Activated CD8-positive, alpha-beta memory T cell treated with anti-CD3 and anti-CD28 coated beads, Interleukin-2, amount 50 U/mL, for 24 hours (primary cell): ENCODE measurements around the gene ANKS4B.
"Not testable (repeated sequence)": the region's sequence is repeated elsewhere in the genome, so short reads cannot be mapped to it uniquely, and the experiment has no call there.

Source experiments
- DNase-seq: peaks from one replicate; pipeline ENCODE4 v3.0.0-alpha.2; 2020; ENCODE audit errors: extremely low read depth

Gene ANKS4B

DNA sequence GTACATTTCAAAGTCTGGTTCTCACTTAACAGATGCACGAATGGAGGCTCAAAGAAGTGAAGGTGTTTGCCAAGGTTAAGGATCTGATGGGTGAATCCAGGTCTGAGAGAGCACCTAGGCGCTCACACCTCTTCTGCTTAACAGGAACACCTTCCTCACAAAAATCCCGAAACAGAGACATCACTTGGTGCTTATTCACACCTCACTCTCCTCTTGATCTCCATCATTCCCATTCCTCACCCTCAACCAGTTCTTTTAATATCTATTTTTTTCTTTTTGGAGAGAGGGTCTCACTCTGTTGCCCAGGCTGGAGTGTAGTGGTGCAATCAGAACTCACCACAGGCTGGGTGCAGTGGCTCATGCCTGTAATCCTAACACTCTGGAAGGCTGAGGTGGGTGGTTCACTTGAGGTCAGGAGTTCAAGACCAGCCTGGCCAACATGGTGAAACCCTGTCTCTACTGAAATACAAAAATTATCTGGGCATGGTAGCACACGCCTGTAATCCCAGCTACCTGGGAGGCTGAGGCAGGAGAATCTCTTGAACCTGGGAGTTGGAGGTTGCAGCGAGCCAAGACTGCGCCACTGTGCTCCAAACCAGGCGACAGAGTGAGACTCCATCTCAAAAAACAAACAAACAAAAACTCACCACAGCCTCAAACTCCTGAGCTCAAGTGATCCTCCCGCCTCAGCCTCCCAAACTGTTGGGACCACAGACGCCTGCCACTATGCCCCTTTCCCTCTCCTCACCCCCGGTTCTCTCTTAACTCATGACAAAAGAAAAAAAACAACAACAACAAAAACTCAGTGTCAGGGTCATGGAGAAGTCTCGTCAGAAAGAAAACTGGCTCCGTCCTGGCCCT is 29.5 kb downstream of the ANKS4B start:
- DNase-seq: no peak

DNA sequence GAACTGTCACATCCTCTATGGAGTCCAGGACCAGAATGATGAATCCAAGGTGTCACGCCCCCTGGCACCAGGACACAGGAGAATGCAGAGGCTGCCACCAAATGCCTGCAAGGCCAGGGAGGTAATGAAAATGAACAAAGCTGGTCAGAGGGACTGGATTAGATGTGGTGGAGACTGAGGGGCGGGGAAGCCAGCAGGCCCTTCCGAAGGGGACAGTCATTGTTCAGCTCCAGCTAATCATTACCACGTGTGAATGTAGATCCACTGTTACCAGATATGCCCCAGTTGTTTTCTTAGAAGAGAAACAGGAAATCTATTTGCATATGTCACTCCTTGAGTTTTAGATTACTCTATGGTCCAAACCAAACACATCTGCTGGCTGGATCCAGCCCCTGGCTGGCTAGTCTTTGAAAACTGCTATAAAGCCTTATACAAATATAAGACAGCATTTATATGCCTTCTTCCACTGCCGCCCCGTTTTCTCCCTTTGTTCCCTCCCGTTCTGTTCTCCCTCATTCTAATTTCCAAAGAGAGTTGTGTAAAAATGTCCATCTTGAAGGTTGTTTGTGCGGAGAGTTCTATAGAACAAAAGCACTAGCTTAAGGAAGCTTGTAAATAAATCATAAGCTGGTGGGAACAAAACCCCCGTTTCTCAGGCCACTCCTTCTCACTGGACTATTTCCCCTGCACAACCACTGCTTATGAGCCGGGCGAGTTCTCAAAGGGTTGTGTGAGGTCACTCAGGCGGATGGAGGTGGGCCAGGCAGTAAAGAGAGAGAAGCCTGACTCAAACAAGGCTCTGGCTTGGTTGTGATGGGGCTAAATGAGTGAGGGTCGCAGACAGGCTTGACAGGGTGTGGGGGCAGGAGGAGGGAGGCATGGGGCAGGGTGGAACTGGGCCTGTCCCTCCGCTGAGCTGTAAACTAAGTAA is 30.4 kb downstream of the ANKS4B start:
- no peak for DNase-seq

DNA sequence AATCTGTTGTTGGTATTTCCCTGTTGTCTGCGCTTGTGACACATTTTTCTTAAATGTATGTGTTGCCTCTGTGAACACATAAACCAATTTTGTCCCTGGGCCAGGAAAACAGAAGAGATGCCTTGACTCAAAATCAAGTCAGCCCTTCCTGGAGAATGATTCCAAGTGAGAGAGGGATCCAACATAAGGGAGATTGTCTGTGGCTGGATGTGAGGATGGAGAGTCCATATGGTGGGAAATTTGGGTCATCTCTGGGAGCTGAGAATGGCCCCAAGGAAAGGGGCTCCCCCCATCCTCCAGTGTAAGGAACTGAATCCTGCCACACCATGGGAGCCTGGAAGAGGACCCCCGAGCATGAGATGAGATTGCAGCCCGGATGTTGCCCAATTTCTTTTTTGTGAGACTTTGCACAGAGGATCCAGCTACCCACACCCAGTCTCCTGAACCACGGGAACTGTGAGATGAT is 31.1 kb downstream of the ANKS4B start:
- no peak for DNase-seq

DNA sequence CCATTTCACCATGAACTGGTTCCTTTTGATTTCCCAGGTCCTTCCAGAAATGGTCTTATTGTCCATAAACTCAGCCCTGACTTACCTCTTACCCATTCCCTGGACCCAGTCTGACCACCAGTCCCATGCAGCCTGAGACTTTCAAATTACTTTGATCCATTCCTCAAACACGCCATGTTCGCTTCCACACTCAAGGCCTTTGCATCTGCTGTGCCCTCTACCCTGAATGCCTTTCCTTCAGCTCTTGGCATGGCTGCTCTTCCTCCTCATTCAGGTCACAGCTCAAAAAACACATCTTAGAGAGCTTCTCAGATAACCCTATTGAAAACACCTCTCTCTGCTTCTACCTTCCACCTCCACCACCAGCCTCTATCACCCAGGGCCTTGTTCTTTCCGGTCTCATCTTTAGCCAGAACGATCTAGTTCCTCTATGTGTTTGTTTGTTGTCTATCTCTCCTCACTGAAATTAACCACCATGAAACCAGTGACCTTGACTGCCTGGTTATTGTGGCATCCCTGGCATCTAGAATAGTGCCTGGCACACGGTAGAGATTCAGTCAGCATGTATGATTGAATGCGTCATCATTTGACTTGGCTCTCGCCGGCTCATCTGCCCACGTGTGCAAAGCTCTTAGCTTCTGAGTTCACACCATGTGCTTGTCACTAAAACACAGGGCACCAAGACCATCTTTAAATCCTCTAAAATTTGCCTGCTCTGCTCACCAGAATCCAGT is 31.8 kb downstream of the ANKS4B start:
- DNase-seq: no peak

DNA sequence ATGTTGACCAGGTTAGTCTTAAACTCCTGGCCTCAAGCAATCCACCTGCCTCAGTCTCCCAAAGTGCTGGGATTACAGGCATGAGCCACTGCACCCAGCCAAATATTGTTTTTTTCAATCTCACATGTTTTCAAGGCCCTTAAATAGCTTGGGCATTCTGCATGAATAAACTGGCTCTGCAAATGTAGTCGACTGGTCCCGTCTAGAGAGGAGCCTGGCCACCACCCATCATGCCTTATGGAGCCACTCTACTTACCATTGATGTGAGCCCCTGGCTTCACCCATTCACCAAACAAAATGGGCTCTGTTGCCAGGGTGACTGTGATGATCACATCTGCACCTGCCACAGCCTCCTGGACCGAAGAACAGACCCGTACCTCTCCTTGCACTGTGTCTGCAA is 33.8 kb downstream of the ANKS4B start:
- DNase-seq: no peak

DNA sequence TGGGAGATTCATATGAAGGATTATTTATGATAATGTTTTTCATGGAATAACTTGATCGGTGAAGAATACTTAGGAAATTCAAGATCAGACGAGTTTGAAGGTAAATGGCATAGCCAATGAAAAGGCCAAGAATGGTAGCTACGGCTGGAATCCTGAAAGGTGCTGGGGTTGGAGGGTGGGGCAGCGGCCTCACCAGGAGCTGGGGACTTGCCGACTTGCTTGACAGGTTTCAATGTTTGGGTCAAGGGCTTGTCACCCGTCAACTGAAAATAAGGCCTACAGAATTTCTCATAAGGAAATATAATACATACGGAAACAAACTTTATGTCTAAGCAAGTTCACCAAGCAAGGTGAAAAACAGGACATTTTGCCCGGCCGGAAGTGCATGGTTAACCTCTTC is 34.7 kb downstream of the ANKS4B start:
- no peak for DNase-seq

DNA sequence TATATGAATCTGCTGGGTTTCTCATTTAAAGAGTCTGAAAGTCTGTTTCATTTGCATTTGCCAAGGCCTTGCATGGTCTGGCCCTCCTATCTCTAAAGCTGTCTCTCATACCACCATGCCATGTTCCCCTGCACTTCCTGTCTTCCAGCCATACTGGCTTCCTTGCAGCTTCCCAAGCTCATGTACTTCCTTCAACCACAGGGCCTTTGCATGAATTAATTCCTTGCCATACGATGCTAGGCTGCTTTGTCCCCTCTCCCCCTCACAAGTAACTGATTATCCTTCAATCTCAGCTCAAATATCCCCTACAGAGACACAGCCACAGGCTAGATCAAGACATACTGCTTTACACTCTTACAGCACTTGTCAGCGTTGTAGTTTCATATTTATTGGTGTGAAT is 38.8 kb downstream of the ANKS4B start:
- no peak for DNase-seq

DNA sequence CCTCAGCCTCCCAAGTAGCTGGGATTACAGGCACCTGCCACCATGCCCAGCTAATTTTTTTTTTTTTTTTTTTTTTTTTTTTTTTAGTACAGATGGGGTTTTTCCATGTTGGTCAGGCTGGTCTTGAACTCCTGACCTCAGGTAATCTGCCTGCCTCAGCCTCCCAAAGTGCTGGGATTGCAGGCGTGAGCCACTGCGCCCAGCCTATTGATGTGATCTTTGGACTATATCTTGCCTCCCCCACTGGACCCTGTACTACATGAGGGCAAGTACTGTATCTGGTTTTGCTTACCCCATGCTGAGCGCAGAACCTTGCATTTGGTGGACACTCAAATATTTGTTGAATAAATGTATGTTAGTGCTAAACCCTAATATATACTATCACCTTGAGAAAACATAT is 39.3 kb downstream of the ANKS4B start:
- not testable (repeated sequence) for DNase-seq

DNA sequence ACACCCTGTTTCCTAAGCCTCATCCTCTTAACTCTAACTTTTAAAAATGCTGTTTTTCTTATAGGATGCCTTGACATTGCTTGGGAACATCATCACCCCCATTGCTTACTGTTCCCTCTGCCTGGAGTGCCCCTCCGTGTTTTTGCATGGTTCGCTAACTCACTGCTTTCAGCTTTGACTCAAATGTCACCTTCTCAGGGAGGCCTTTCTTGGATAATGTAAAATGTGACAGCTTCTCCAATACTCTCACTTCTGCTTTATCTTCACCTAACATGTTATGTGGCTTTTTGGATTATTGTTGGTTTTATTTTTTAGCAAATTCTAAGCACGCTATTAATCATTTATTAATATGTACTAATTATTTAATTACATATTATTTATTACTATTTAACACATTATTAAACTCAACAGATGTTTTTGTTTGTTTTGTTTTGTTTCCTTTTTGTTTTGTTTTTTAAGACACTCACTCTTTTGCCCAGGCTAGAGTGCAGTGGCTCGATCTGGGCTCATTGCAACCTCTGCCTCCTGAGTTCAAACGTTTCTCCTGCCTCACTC is 40.8 kb downstream of the ANKS4B start:
- no peak for DNase-seq

DNA sequence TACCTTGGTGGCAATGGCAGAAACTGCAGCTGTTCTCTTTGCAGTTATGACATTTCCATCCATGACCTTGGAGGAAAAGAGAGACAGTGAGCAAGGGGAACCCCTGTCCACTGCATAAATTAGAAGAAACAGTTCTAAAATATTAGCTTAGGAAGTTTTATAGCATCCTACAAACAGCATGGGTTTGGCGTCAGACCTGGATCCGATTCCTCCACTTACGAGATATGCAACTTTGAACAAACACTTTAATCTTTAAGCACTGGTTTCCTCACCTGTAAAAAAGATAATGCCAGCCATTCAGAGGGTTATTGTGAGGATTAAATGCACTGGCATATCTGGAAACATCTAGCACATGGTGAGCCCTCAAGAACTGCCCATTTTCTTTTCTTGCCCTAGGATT is 42.0 kb downstream of the ANKS4B start:
- DNase-seq: no peak

DNA sequence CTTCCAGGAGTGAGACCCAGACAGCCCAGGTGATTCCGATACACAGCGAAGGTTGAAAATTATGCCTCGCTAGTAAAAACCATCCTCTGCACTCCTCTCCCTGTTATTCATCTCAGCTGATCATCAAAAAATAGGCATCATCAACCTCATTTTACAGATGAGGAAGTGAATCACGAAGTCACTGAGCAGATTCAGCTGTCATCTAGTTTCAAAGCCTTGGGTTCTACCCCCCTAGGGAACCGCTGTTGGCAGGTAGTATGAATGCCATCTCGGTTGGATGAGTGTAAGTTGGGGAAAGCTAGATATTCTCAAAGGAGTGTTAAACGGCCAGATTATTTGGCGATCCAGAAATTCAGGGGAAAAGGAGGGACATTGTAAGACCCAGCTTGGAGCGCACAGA is 42.6 kb downstream of the ANKS4B start:
- no peak for DNase-seq

DNA sequence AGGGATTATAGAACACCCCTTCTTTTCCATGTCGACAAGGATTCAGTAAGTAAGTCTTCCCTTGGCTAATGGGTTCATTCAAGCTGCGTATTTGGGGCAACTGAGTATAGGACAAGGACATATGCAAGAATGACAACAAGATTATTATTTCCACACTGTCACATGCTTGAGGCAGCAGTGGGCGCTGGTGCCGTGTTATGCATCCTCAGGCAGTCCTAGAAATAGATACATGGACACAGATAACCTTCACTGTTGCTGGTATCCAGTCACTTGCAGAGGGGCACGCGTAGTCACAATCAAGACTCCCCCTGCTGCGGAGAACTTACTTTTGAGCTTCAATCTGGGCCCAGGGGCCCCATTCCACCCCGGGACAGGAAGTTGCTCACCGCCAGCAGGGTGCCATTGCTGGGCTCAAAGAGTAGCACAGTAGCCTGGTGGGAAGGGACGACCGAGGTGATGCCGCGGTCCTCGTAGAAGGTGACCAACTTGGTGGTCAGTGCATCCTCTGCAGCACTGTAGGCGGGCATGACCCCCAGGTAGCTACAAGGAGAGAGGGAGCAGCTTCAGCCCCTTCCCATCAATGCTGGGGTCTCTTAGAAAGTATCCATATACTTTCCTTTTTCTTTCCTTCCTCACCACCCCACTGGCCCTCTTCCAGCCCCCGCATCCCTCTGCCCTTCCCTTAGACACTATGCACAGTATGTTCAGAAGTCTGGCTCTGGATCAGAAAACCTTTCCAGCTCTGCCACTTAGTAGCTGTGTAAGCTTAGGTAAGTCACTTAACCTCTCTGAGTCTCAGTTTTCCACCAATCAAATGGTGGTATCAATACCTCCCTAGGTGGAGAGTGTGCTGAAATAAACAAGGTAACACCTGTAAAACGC is 43.8 kb downstream of the ANKS4B start:
- DNase-seq: no peak

DNA sequence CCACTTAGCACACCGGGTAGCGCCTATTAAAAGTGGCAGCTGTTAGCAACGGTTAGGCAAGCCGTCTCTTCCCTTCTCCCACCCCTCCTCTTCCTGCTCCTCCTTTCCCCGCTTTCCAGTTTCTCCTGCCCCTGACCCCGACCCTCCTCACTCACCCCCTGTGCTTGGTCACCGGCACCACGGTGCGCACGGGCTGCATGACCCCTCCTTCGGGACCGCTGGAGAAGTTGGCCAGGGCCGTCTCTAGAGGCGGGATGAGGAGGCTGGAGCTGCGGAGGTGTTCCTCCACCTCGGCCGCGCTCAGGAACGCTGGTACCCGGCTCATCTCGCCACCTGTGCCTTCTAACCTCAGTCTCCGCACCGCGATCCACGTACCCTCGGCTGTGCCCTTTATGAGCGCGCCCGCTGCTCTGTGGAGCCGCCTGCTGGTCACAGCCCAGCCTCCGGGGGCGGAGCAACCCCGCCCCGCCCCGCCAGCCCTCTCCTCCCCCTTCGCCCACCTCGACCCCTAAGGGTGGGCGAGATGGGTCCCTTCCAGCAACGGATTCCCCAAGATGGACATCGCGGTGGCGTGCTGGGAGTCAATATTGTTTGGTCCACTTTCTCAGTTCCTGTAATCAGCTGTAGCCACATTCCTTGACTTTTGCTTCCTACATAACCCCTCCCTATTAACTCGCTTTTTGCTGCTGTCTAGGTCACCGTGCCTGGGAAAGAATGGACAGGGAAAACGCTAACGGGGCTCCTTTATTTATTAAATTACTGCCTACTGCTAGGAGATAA is 44.6 kb downstream of the ANKS4B start, which contains the start of gene CRYM:
Gene CRYM (minus strand): TSS at position 364 of the 780 bp plus-strand sequence. CDS start 39 bp downstream, at position 325.
- DNase-seq: no peak

DNA sequence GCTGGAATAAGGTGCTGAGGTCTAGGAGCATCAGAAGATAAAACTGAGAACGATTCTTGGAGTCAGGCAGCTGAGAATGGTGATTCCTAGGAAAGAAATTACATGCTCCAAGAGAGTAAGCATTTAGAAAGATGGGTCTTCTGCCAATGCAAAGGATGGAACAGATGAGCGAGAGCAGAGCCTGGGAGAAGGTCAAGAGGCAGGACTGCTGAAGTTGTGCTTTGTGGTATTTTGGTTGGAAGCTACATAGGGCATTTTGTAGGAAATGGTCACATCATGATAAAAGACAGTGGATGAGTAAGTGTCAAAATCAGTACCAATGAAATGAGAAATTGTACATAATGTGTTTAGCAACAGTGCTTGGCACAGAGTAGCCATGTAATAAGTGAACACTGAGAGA is 46.0 kb downstream of the ANKS4B start:
- no peak for DNase-seq

DNA sequence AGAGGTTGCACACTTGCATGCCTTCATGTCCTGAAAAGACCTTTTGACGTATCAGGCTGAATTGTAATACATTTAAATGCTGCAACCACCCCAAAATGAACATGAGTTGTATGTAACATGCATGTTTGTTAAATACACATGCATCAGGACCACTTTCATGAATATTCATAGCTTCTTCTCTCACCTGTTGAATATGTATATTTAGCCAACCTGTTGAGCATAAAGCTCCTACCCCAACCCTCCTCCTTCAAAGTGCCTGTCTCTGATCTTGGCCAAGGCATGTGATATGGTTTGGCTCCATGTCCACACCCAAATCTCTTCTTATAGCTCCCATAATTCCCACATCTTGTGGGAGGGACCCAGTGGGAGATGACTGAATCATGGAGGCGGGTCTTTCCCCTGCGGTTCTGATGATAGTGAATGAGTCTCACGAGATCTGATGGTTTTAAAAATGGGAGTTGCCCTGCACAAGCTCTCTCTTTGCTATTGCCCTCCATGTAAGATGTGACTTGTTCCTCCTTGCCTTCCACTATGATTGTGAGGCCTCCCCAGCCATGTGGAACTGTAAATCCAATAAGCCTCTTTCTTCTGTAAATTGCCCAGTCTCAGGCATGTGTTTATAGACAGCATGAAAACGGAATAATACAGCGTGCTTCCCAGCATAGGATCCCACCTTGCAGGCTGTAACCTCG is 48.3 kb downstream of the ANKS4B start:
- no peak for DNase-seq

DNA sequence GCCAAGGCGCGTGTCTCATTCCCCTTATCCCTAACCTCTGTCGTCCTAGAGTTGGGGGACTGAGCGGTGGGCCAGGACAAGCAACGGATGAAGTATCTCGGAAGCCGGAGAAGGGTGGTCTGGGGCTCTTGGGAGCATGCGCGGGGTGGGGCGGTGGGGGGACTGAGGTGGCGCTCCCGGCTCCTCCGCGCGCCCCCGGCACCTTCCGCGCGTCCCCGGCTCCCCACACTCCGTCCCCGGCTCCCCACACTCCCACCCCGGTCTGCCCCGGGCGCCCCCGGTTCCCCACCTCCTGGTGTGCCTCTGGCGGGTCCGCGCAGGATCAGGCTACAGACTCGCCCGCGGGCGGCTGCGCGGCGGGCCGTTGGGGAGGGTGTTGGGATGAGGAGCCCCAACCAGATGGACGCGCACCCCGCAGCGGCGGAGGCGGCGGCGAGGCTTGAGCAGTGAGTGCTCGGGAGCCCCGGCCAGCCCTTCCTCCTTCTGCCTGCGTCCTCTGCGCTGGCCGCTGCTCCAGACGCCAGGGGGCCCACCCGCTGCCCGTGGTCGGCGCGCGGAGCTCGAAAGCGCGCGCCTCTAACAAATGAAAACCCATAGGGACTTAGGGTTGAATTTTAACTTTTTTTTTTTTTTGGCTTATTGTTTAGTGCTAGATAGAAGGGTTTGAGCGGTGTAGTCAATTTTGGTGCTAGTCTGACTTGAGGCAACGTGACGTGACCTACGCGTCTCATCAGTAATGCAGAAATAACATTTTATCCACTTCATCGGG is 50.2 kb downstream of the ANKS4B start:
- DNase-seq: no peak

DNA sequence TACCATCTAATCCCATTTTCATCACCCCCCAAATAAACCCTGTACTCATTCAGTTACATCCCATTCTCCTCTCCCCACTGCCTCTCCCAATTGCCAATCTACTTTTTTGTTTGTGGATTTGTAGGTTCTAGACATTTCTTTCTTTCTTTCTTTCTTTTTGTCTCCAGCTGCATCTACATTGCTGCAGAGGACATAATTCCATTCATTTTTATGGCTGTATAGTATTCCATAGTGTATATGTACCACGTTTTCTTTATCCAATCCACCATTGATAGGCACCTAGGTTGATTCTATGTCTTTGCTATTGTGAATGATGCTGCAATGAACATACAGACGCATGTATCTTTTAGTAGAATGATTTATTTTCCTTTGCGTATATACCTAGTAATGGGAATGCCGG is 50.9 kb downstream of the ANKS4B start:
- DNase-seq: no peak

DNA sequence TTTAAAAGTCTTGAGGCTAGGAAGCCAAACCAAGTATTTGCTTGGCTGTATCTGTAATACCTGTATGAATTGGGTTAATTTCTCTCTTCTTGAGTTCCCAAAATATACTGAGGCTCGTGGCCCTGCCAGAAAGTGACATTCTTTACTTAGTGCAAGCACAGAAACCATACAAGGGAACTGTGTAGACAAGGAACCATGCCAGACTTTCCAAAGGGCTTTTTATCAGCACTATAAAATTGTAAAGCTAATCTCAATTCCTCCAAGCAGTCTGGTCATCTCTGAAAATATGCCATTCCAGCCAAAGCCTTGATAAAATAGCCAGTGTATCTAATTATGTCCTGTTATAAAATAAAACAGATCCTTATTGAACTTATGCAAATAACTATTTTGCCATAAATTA is 51.8 kb downstream of the ANKS4B start:
- no peak for DNase-seq
